IgD-negative memory B cell (primary cell): ENCODE data around the gene SNX5. TPM values are rescaled to one million over a fixed set of nuclear protein-coding genes. Genes with fewer than 3 reads are reported as not detected.

ENCODE experiments used
- H3K27ac Mint-ChIP-seq, 3 donors: one replicate each; pipeline ENCODE4 v1.8.0; 2020 to 2022; ENCODE audit warnings: mild to moderate bottlenecking in 3 of 3, mixed read lengths in 3 of 3, moderate library complexity in 1 of 3
- H3K27me3 Mint-ChIP-seq: one replicate; pipeline ENCODE4 v1.8.0; 2021; ENCODE audit warnings: mixed read lengths
- H3K36me3 Mint-ChIP-seq: one replicate; pipeline ENCODE4 v1.8.0; 2020; ENCODE audit warnings: mild to moderate bottlenecking, mixed read lengths
- H3K4me1 Mint-ChIP-seq, 3 donors: one replicate each; pipeline ENCODE4 v1.8.0; 2020 to 2022; ENCODE audit warnings: mixed read lengths in 3 of 3, mild to moderate bottlenecking in 1 of 3
- H3K4me3 Mint-ChIP-seq, 4 donors: one replicate each; pipeline ENCODE4 v1.8.0; 2020 to 2022; ENCODE audit warnings: mild to moderate bottlenecking in 4 of 4, mixed read lengths in 4 of 4, moderate library complexity in 3 of 4
- H3K9me3 Mint-ChIP-seq, 3 donors: one replicate each; pipeline ENCODE4 v1.8.0; 2020 to 2021; ENCODE audit warnings: mixed read lengths in 3 of 3, mild to moderate bottlenecking in 1 of 3
- polyA plus RNA-seq: library from polyadenylated mRNA; unstranded; fragments of 300-500 nt; fragmentation: Illumina TruSeq; gene quantifications from one replicate; pipeline ENCODE4 v1.2.3, GENCODE V29; 2021

SNX5 gene
- polyA plus RNA-seq, 1 donor from 2014 or later, result 103 TPM

GRCh38 chr20:17934141-17934862 lies 34.3 kb downstream of the SNX5 start:
- Mint-ChIP-seq H3K4me3 (no peak overlapping the region), H3K4me1 (peaks cover 3 to 5% (median 4%) of the 10 kb centered on the region in 3 donors), H3K27ac (no peak overlapping the region), H3K36me3 (peaks cover 2% of the 10 kb centered on the region), H3K27me3 (no peaks in the 10 kb centered on the region), H3K9me3 (no peaks in the 10 kb centered on the region)

- Mint-ChIP-seq H3K9me3 (no peaks in the 10 kb centered on the region), H3K27ac (no peak overlapping the region), H3K4me1 (peaks cover 0 to 1% (median 0%) of the 10 kb centered on the region in 3 donors), H3K4me3 (no peak overlapping the region), H3K27me3 (no peaks in the 10 kb centered on the region), H3K36me3 (peaks cover 2% of the 10 kb centered on the region)
These were observed 34.9 kb downstream of the SNX5 start for GRCh38 chr20:17933711-17934110.

- Mint-ChIP-seq H3K4me1 (peaks cover 0 to 2% (median 1%) of the 10 kb centered on the region in 3 donors), H3K27ac (no peak overlapping the region), H3K36me3 (peaks cover 2% of the 10 kb centered on the region), H3K9me3 (no peaks in the 10 kb centered on the region), H3K4me3 (no peak overlapping the region), H3K27me3 (peaks cover 5% of the 10 kb centered on the region)
These were observed 35.5 kb downstream of the SNX5 start for GRCh38 chr20:17933121-17933520.

- peaks cover 0 to 2% (median 1%) of the 10 kb centered on the region in 3 donors for H3K4me1 Mint-ChIP-seq
- H3K9me3 Mint-ChIP-seq, result no peaks in the 10 kb centered on the region
- no peak overlapping the region for H3K27ac Mint-ChIP-seq
- peaks cover 2% of the 10 kb centered on the region for H3K36me3 Mint-ChIP-seq
- peaks cover 5% of the 10 kb centered on the region for H3K27me3 Mint-ChIP-seq
- no peak overlapping the region for H3K4me3 Mint-ChIP-seq
These were observed 36.2 kb downstream of the SNX5 start for GRCh38 chr20:17932396-17932795.

- H3K4me1 Mint-ChIP-seq, result peaks cover 0 to 2% (median 1%) of the 10 kb centered on the region in 3 donors
- H3K27ac Mint-ChIP-seq, result no peak overlapping the region
These were observed 37.1 kb downstream of the SNX5 start for GRCh38 chr20:17931513-17931912.

GRCh38 chr20:17928633-17929311 lies 39.8 kb downstream of the SNX5 start:
- no peaks in the 10 kb centered on the region for H3K36me3 Mint-ChIP-seq
- no peaks in the 10 kb centered on the region for H3K9me3 Mint-ChIP-seq
- peaks cover 7% of the 10 kb centered on the region for H3K27me3 Mint-ChIP-seq
- H3K27ac Mint-ChIP-seq, result no peak overlapping the region
- H3K4me1 Mint-ChIP-seq, result peaks cover 0 to 4% (median 2%) of the 10 kb centered on the region in 3 donors
- no peak overlapping the region for H3K4me3 Mint-ChIP-seq

More at GRCh38 chr20:17931513-17931912, 37.1 kb downstream of the SNX5 start:
- Mint-ChIP-seq H3K9me3 (no peaks in the 10 kb centered on the region), H3K36me3 (peaks cover 2% of the 10 kb centered on the region), H3K4me3 (no peak overlapping the region), H3K27me3 (peaks cover 5% of the 10 kb centered on the region)

- Mint-ChIP-seq H3K27me3 (peaks cover 7% of the 10 kb centered on the region), H3K27ac (no peak overlapping the region), H3K4me3 (no peak overlapping the region), H3K4me1 (peaks cover 0 to 4% (median 2%) of the 10 kb centered on the region in 3 donors), H3K9me3 (no peaks in the 10 kb centered on the region), H3K36me3 (no peaks in the 10 kb centered on the region)
These were observed 40.4 kb downstream of the SNX5 start for GRCh38 chr20:17928211-17928611.

GRCh38 chr20:17925940-17926300 lies 42.7 kb downstream of the SNX5 start:
- peaks cover 11% of the 10 kb centered on the region for H3K27me3 Mint-ChIP-seq
- H3K4me3 Mint-ChIP-seq, result no peak overlapping the region
- no peaks in the 10 kb centered on the region for H3K9me3 Mint-ChIP-seq
- H3K36me3 Mint-ChIP-seq, result no peaks in the 10 kb centered on the region
- no peak overlapping the region for H3K27ac Mint-ChIP-seq
- peaks cover 0 to 4% (median 2%) of the 10 kb centered on the region in 3 donors for H3K4me1 Mint-ChIP-seq

- Mint-ChIP-seq H3K4me1 (peaks cover 0 to 4% (median 2%) of the 10 kb centered on the region in 3 donors), H3K27me3 (peaks cover 11% of the 10 kb centered on the region), H3K36me3 (no peaks in the 10 kb centered on the region), H3K9me3 (no peaks in the 10 kb centered on the region), H3K27ac (no peak overlapping the region), H3K4me3 (no peak overlapping the region)
These were observed 43.3 kb downstream of the SNX5 start for GRCh38 chr20:17925141-17925939.

- peaks cover 6% of the 10 kb centered on the region for H3K27me3 Mint-ChIP-seq
- no peak overlapping the region for H3K4me3 Mint-ChIP-seq
- no peaks in the 10 kb centered on the region for H3K9me3 Mint-ChIP-seq
- peaks cover 0 to 3% (median 0%) of the 10 kb centered on the region in 3 donors for H3K4me1 Mint-ChIP-seq
- no peak overlapping the region for H3K27ac Mint-ChIP-seq
- H3K36me3 Mint-ChIP-seq, result no peaks in the 10 kb centered on the region
These were observed 46.8 kb downstream of the SNX5 start for GRCh38 chr20:17921774-17922173.

- Mint-ChIP-seq H3K27ac (peak overlapping the region in 1 of 3 donors; percentile 69), H3K4me3 (no peak overlapping the region), H3K9me3 (no peaks in the 10 kb centered on the region), H3K27me3 (peaks cover 7% of the 10 kb centered on the region), H3K4me1 (no peaks in the 10 kb centered on the region), H3K36me3 (peaks cover 2% of the 10 kb centered on the region)
These were observed 49.4 kb downstream of the SNX5 start for GRCh38 chr20:17919149-17919548.

GRCh38 chr20:17917832-17918618 lies 50.6 kb downstream of the SNX5 start:
- Mint-ChIP-seq H3K4me1 (no peaks in the 10 kb centered on the region), H3K27me3 (peaks cover 16% of the 10 kb centered on the region), H3K4me3 (no peak overlapping the region), H3K36me3 (peaks cover 2% of the 10 kb centered on the region), H3K9me3 (peaks cover 0 to 3% (median 0%) of the 10 kb centered on the region in 3 donors), H3K27ac (no peak overlapping the region)

- Mint-ChIP-seq H3K27ac (no peak overlapping the region), H3K4me3 (no peak overlapping the region), H3K27me3 (peaks cover 21% of the 10 kb centered on the region), H3K9me3 (peaks cover 0 to 3% (median 0%) of the 10 kb centered on the region in 3 donors), H3K36me3 (peaks cover 6% of the 10 kb centered on the region), H3K4me1 (no peaks in the 10 kb centered on the region)
These were observed 52.1 kb downstream of the SNX5 start for GRCh38 chr20:17916433-17916891.

- peaks cover 0 to 3% (median 0%) of the 10 kb centered on the region in 3 donors for H3K9me3 Mint-ChIP-seq
- H3K4me3 Mint-ChIP-seq, result no peak overlapping the region
- H3K27ac Mint-ChIP-seq, result no peak overlapping the region
- peaks cover 6% of the 10 kb centered on the region for H3K36me3 Mint-ChIP-seq
- no peaks in the 10 kb centered on the region for H3K4me1 Mint-ChIP-seq
- H3K27me3 Mint-ChIP-seq, result peaks cover 30% of the 10 kb centered on the region
These were observed 53.6 kb downstream of the SNX5 start for GRCh38 chr20:17914957-17915356.
